GM12892 (cell line): Measurements from ENCODE around the gene CKMT2.

Source experiments
- POLR2A ChIP-seq: IDR thresholded peaks from 2 replicates; pipeline ENCODE4 v1.6.1; 2011; ENCODE audit warnings: low read depth, low read length, control low read depth
- POLR2AphosphoS5 ChIP-seq: IDR thresholded peaks from 2 replicates; pipeline ENCODE4 v1.6.1; 2011; ENCODE audit warnings: low read depth, low read length, control low read depth
- TAF1 ChIP-seq: IDR thresholded peaks from 2 replicates; pipeline ENCODE4 v1.6.1; 2011; ENCODE audit warnings: low read depth, mild to moderate bottlenecking, control low read depth, low read length, borderline replicate concordance

DNA sequence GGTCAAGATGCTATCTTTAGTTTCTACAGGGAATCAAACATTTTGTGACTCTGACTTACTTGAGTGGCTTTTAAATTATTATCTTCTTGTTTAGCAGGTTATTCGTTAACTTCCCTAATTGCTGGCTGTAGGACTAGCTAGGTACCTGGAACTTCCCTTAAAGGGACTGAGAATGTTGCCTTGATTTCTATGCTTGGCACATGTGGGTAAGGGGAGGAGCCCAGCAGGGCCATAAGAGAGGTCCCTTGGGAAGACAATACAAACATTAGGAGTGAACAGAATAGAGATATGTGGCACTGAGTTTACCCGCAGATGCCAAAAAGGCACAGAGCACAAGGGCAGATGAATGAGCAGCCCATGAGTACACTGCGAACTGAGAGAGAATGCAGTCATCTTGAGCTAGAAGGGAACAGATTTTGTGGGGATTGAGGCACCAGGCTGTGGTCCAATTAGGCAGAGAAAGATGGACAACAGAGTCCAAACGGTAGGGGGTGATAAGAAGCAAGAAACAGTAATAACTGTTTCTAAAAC, 9.8 kb downstream of the CKMT2 start:
- TF ChIP-seq POLR2A (no peak), TAF1 (no peak), POLR2AphosphoS5 (no peak)
